ENCODE data around the gene LVRN. TPM values are rescaled to one million over a fixed set of nuclear protein-coding genes. Genes with fewer than 3 reads are reported as not detected.

The LVRN gene
- total RNA-seq, 1 donor from 2014 or later, result 0.05 TPM

Other genes starting within 250 kb of the LVRN start
- 0.09 and 0.23 TPM in 2 replicates for gene CDO1, start 145.8 kb upstream of the LVRN start, total RNA-seq
- 41.4 and 41.8 TPM in 2 replicates for gene ATG12, start 120.9 kb upstream of the LVRN start, total RNA-seq
- gene AP3S1, start 120.5 kb upstream of the LVRN start, total RNA-seq, result 68.7 and 69.4 TPM in 2 replicates
- not detected in 2 replicates for gene ARL14EPL, start 70.0 kb downstream of the LVRN start, total RNA-seq
- 29.2 and 30.0 TPM in 2 replicates for gene COMMD10, start 122.5 kb downstream of the LVRN start, total RNA-seq